Measurements from ENCODE around the gene BTN3A1.

DNA sequence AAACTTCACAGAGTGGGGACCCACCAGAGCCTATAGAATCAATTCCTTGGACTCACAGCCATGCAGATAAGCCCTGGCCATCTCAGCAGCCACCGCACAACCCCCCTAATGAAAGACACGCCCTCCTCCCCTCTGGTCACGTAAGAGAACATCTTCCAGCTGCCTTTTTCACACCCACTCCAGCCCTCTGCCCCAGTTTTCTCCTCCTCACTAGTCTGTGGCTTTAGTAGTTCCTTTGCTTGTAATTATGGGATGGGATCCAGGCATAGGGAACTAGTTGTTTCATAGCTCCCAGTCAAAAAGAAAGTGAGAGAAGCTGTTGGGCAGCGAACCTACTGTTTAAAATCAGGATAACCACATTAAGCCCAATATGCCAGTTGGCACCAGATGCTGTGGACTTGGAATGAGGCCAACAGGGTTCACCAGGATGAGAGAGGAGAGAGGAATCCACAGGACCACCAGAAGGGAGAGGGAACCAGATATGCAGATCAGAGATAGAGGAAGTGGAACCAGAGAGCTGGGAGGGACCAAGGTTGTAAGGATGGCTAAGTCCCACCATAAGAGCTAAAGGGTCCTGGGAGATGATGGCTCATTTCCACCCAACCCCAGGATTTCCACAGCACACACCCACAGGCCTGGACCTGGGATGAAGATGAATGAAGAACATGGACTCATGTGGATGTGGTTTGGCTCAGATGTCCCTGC lies 9.0 kb upstream of the BTN3A1 start:
- TF ChIP-seq, protein P1, sequence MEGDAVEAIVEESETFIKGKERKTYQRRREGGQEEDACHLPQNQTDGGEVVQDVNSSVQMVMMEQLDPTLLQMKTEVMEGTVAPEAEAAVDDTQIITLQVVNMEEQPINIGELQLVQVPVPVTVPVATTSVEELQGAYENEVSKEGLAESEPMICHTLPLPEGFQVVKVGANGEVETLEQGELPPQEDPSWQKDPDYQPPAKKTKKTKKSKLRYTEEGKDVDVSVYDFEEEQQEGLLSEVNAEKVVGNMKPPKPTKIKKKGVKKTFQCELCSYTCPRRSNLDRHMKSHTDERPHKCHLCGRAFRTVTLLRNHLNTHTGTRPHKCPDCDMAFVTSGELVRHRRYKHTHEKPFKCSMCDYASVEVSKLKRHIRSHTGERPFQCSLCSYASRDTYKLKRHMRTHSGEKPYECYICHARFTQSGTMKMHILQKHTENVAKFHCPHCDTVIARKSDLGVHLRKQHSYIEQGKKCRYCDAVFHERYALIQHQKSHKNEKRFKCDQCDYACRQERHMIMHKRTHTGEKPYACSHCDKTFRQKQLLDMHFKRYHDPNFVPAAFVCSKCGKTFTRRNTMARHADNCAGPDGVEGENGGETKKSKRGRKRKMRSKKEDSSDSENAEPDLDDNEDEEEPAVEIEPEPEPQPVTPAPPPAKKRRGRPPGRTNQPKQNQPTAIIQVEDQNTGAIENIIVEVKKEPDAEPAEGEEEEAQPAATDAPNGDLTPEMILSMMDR (IDR thresholded peaks at IDR 0.05; ENCODE audit: low read depth, low read length, poor library complexity, severe bottlenecking) = no peak
- no peak for TF ChIP-seq EZH2phosphoT487 (IDR thresholded peaks at IDR 0.05; ENCODE audit: borderline replicate concordance, low read length)

Data from DOHH2 (cell line).